OCI-LY7 (cell line): Measurements from ENCODE around the gene MICAL3. TPM values are rescaled to one million over a fixed set of nuclear protein-coding genes. Genes with fewer than 3 reads are reported as not detected.
A peak's percentile ranks its signal among the peaks of the same experiment; 100 is the strongest.

Experiments
- BruUV-seq: library from RNA; stranded (reverse); fragments of 400-500 nt; replicated peaks from 2 replicates; lab custom pipeline; 2021; lab: Mats Ljungman, UMichigan
- CTCF ChIA-PET: fragments of 300-600 bp; sonication (Branson Sonifier 250); formaldehyde crosslinking; loops from one replicate; lab custom pipeline; 2022; ENCODE audit warnings: antibody characterized with exemption; ENCODE audit not compliant: unreplicated experiment; lab: Charles Lee
- POLR2A ChIA-PET: fragments of 300-600 bp; sonication (Branson Sonifier 250); formaldehyde crosslinking; loops from one replicate; lab custom pipeline; 2022; ENCODE audit warnings: antibody characterized with exemption; lab: Charles Lee
- DNase-seq: peaks from one replicate; pipeline ENCODE4 v3.0.0-alpha.2; 2015; ENCODE audit warnings: low spot score
- H2AFZ ChIP-seq: fragments of 200-600 bp; sonication (generic), shearing (Covaris generic); 2 replicates; pipeline ENCODE4 v1.6.1; 2014; ENCODE audit warnings: mild to moderate bottlenecking, antibody characterized with exemption, low read length, moderate library complexity
- H3K27ac ChIP-seq: fragments of 200-600 bp; sonication (generic); 2 replicates; pipeline ENCODE4 v1.5.1; 2014; ENCODE audit warnings: mixed run types, low read depth, mild to moderate bottlenecking, moderate library complexity, low read length, inconsistent platforms; ENCODE audit not compliant: poor library complexity, severe bottlenecking
- H3K36me3 ChIP-seq: fragments of 200-600 bp; sonication (generic); 2 replicates; pipeline ENCODE4 v1.6.1; 2014; ENCODE audit warnings: mild to moderate bottlenecking, antibody characterized with exemption, low read length, moderate library complexity, mixed read lengths; ENCODE audit not compliant: insufficient read depth
- H3K4me1 ChIP-seq: fragments of 200-600 bp; sonication (generic); 2 replicates; pipeline ENCODE4 v1.5.1; 2014; ENCODE audit warnings: mild to moderate bottlenecking, low read length; ENCODE audit not compliant: insufficient read depth, poor library complexity, severe bottlenecking
- H3K4me2 ChIP-seq: fragments of 200-600 bp; sonication (generic); 2 replicates; pipeline ENCODE4 v1.6.1; 2014; ENCODE audit warnings: mild to moderate bottlenecking, low read length
- H3K4me3 ChIP-seq: fragments of 200-600 bp; sonication (generic); 2 replicates; pipeline ENCODE4 v1.5.1; 2014; ENCODE audit warnings: mild to moderate bottlenecking, low read depth, low read length; ENCODE audit not compliant: poor library complexity, severe bottlenecking
- H3K79me2 ChIP-seq: fragments of 200-600 bp; sonication (generic); 2 replicates; pipeline ENCODE4 v1.6.1; 2016; ENCODE audit warnings: low read depth, mild to moderate bottlenecking, low read length, moderate library complexity, mixed read lengths; ENCODE audit not compliant: insufficient read depth
- H3K9me2 ChIP-seq: fragments of 200-600 bp; sonication (generic); 2 replicates; pipeline ENCODE4 v1.6.1; 2016; ENCODE audit warnings: mild to moderate bottlenecking, low read length, mixed read lengths; ENCODE audit not compliant: insufficient read depth
- H3K9me3 ChIP-seq: fragments of 200-600 bp; sonication (generic); 2 replicates; pipeline ENCODE4 v1.6.1; 2014; ENCODE audit warnings: mild to moderate bottlenecking, mixed run types, low read length, mixed read lengths
- H4K20me1 ChIP-seq: fragments of 200-600 bp; sonication (generic); 2 replicates; pipeline ENCODE4 v1.6.1; 2014; ENCODE audit warnings: mild to moderate bottlenecking, antibody characterized with exemption, low read length, moderate library complexity, mixed read lengths; ENCODE audit not compliant: insufficient read depth
- EZH2phosphoT487 ChIP-seq: fragments of 200-600 bp; sonication (generic); IDR thresholded peaks from 2 replicates; pipeline ENCODE4 v1.6.1; 2018; ENCODE audit warnings: low read depth, borderline replicate concordance, mild to moderate bottlenecking, mixed run types, antibody characterized with exemption, low read length, moderate library complexity, mixed read lengths
- intact Hi-C: fragments of 100-400 bp; cut with micrococcal nuclease; formaldehyde crosslinking; loops from one replicate; pipeline ENCODE4 v1.10.0; 2022; ENCODE audit not compliant: unreplicated experiment
- total RNA-seq, 2 experiments: library from RNA; depleted of rRNA in 1 of 2; stranded (reverse); fragments of >200 nt in 1 of 2; shearing (Covaris generic) in 1 of 2; gene quantifications; 2 replicates each; pipeline ENCODE4 v1.2.3, GENCODE V29; 2014 to 2022
- TF ChIP-seq, protein P1 (sequence below): fragments of 200-600 bp; sonication (generic); conservative IDR thresholded peaks from 2 replicates; pipeline ENCODE4 v1.5.1; 2014; ENCODE audit warnings: mild to moderate bottlenecking, antibody characterized with exemption, low read length, moderate library complexity, mixed read lengths

MICAL3 gene
- total RNA-seq, 2 experiments from 2014 or later: 80.9 to 210 TPM

DNA sequence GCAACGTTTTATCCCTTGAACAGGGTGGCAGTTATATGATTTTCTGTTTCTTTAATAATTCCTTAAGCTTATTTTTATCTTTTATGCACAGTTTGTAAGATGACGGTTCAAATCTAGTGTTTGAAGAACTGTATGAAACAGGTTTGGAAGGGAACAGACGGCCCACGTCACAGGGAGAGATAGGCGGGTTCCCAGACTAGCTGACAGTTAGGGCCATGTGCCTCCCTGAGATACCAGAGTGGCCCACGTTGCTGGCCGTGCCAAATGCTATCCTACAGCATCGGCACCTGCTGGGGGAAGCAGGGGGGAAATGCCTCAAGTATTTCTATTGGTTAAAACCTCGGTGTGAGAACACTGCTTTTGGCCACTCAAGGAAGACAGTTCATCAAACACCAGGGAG, 199.9 kb downstream of the MICAL3 start:
- Histone ChIP-seq H3K4me3 (no peak overlapping the region), H3K36me3 (peaks cover 92% of the 10 kb centered on the region), H3K79me2 (no peaks in the 10 kb centered on the region), H4K20me1 (no peaks in the 10 kb centered on the region; the same call in 1 of the 2 replicates), H3K27ac (no peak overlapping the region), H3K9me3 (no peaks in the 10 kb centered on the region), H2AFZ (no peak overlapping the region), H3K4me1 (no peaks in the 10 kb centered on the region), H3K9me2 (no peaks in the 10 kb centered on the region), H3K4me2 (no peak overlapping the region)
- TF ChIP-seq, protein P1, sequence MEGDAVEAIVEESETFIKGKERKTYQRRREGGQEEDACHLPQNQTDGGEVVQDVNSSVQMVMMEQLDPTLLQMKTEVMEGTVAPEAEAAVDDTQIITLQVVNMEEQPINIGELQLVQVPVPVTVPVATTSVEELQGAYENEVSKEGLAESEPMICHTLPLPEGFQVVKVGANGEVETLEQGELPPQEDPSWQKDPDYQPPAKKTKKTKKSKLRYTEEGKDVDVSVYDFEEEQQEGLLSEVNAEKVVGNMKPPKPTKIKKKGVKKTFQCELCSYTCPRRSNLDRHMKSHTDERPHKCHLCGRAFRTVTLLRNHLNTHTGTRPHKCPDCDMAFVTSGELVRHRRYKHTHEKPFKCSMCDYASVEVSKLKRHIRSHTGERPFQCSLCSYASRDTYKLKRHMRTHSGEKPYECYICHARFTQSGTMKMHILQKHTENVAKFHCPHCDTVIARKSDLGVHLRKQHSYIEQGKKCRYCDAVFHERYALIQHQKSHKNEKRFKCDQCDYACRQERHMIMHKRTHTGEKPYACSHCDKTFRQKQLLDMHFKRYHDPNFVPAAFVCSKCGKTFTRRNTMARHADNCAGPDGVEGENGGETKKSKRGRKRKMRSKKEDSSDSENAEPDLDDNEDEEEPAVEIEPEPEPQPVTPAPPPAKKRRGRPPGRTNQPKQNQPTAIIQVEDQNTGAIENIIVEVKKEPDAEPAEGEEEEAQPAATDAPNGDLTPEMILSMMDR: no peak
- TF ChIP-seq EZH2phosphoT487: no peak
- CTCF ChIA-PET: no interaction called here
- POLR2A ChIA-PET: no interaction called here
- intact Hi-C loops: no loop called here
- no peak for DNase-seq
- TSS peak; percentile 23 for BruUV-seq

DNA sequence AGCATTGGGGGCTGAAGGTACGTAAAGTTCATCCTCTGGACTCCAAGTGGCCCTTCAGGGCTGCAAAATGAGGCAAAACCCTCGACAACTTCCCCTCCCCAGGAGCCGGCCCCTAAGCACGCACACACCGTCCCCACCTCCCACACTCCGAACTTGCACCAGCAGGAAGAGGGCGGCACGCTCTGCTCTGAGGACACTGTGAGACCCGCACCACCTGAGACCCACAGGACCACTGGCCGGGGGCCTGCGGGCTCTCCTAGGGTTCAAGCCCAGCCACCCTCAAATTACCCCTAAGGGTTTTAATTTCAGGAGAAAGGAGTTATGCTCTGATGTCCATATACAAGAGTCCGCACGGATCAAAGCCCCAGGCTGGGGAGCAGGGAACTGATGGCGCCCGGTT, 200.4 kb downstream of the MICAL3 start:
- Histone ChIP-seq H2AFZ (no peak overlapping the region), H3K27ac (no peak overlapping the region), H3K79me2 (no peaks in the 10 kb centered on the region), H3K9me3 (no peaks in the 10 kb centered on the region), H3K4me2 (no peak overlapping the region), H3K9me2 (no peaks in the 10 kb centered on the region), H4K20me1 (no peaks in the 10 kb centered on the region; the same call in 1 of the 2 replicates), H3K4me3 (no peak overlapping the region), H3K4me1 (no peaks in the 10 kb centered on the region), H3K36me3 (peaks cover 93% of the 10 kb centered on the region)
- no peak for TF ChIP-seq EZH2phosphoT487
- TF ChIP-seq, protein P1: no peak
- DNase-seq: no peak
- no TSS peak for BruUV-seq
- ChIA-PET POLR2A (no interaction called here), CTCF (no interaction called here)
- intact Hi-C loops: no loop called here

- BruUV-seq: no TSS peak
- H3K4me2 ChIP-seq: no peak overlapping the region
- peaks cover 93% of the 10 kb centered on the region for H3K36me3 ChIP-seq
- intact Hi-C loops: no loop called here
- H4K20me1 ChIP-seq: no peaks in the 10 kb centered on the region; the same call in 1 of the 2 replicates
- CTCF ChIA-PET: no interaction called here
- H2AFZ ChIP-seq: no peak overlapping the region
- no peaks in the 10 kb centered on the region for H3K9me3 ChIP-seq
- no peak overlapping the region for H3K27ac ChIP-seq
- no peak for TF ChIP-seq EZH2phosphoT487
- POLR2A ChIA-PET: no interaction called here
- H3K4me1 ChIP-seq: no peaks in the 10 kb centered on the region
- no peaks in the 10 kb centered on the region for H3K79me2 ChIP-seq
- no peak for DNase-seq
- H3K4me3 ChIP-seq: no peak overlapping the region
- H3K9me2 ChIP-seq: no peaks in the 10 kb centered on the region
Measured at GRCh38 chr22:17823226-17823625, 201.1 kb downstream of the MICAL3 start.
